ENCODE data around the gene RTN4RL1.

Gene RTN4RL1

DNA sequence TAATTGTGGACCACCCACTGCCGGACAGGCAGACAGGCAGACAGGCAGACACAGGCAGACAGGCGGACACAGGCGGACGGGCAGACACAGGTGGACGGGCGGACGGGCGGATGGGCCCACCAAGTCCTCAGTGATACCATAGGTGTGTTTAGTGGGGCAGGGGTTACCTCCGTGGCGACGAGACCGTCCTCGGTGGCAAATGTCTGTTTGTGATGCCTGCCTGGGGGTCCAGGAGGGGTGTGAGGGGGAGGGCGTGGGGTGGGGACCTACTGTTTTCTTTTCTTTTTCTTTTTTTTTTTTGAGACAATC, 76.7 kb downstream of the RTN4RL1 start:
- DNase-seq (ENCODE audit: low read depth) = no peak

DNA sequence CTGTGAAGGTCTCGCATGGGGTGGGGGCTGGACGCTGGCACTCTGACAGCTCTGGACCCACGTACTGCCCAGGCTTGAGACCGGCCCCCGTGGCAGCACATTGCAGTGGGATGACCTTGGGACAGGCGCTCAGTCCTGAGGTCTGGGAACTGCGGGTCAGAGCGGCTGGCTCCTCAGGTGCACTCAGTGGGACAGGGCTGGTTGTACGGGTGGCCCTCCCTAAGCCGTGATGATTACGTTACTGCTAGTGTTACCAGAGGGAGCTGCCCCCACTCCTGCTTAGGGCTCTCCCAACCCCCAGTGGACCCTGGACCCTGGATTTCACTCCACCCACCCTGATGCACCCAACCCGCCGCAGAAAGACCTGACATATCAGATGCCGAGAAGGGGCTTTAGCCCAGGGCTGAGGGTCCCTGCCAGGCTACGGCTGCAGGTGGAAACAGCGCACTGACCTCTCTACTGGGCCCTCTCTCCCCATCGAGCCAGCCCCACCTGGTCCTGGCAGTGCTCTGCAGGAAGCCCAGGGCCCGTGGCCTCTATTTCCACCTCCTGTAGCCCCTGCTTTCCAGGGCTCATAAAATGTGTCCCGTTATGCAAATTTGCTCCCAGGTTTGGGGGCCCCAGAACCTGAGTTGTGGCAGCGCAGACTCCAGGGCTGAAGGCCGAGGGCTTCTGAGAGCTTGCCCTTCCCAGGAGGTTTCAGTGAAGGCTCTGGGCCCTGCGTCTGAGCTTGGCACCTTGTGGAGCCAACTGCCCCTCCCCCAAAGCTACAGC, 77.2 kb downstream of the RTN4RL1 start:
- no peak for DNase-seq (ENCODE audit: low read depth)

DNA sequence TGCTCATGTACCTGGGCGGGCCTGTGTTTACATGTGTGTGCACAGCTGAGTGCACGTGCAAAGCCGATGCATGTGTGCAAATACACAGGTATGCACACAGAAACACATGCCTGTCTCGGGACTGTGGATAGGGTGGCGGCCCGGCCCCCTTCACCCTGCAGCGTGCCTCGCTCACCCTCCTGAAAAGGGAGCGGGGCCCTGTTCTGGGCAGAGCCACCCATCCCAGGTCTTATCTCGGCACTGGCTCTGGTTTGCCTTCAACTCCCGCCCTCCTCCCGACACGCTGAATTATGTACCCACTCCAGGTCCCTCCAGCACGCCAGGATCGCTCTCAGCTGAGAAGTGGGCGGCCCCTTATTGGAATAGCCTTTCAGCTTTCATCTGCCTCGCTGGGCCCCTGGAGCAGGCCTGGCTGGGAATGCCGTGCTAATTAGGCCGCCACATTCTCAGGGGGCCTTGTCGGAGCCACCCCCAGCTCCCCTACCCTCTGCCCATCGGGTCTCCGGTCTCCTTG, 77.8 kb downstream of the RTN4RL1 start:
- DNase-seq (ENCODE audit: low read depth) = no peak

DNA sequence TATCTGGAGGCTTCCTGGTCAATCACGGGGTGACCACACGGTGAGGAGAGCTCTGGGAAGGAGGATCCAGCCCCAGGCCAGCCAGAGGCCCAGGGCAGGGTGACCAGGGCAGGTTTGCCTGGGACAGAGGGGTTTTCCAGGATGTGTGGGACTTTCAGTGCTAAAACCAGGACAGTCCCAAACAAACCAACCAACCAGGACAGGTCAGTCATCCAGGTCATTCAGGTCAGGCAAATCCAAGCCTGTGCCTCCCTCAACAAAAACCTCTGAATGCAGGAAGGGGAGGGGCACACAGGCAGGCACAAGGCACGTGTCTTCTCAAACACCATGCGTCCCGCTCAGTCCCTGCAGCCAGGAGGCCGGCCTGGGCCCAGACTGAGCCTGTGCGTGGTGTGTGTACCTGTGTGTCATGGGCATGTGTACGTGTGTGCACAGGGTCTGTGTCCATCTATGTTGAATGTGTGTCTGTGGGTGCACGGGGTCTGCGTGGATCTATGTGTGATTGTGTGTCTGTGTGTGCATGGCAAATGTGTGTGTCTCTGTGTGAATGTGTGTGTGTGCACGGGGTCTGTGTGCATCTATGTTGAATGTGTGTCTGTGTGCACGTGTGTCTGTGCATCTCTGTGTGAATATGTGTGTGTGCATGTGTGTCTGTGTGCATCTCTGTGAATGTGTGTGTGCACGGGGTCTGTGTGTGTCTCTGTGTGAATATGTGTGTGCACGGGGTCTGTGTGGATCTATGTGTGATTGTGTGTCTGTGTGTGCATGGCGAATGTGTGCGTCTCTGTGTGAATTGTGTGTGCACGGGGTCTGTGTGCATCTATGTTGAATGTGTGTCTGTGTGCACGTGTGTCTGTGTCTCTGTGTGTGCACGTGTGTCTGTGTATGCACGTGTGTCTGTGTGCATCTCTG, 78.9 kb downstream of the RTN4RL1 start:
- no peak for DNase-seq (ENCODE audit: low read depth)

DNA sequence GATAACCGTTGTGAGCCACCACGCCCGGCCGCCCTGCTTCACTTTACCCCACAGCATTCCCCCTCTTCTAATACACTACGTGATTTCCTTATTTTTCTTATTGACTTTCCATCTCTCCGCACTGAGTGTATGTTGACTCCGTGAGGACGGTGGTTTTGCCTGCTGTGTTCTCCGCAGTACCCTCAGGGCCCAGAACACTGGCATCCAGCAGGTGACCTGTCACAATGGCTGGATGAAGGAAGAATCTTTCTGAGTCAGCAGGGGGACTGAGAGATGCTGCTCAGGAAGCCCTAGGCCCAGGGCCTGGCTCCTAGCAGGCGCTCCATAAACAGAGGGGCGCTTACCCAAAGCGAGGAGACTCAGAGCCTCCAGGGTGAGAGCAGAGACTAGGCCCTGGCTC, 79.5 kb downstream of the RTN4RL1 start:
- no peak for DNase-seq (ENCODE audit: low read depth)

DNA sequence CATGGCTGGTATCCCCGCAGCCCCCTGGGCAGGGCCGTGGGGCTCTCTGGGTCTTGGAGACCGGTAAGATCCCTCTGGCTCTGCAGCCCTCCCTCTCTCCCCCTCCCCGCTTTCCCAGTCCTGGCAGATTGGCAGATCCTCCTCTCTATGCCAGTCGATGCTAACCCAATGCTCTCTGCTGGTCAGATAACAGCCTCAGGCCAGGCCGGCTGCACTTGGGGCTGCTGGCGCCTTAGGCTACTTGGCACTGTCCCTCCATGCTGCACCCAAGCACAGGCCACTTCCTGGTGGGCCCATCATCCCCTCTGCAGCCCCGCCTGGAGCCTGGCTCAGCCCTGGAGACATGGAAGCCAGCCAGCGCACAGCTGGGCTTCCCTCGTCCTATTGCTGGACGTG, 81.7 kb downstream of the RTN4RL1 start:
- DNase-seq (ENCODE audit: low read depth) = no peak

DNA sequence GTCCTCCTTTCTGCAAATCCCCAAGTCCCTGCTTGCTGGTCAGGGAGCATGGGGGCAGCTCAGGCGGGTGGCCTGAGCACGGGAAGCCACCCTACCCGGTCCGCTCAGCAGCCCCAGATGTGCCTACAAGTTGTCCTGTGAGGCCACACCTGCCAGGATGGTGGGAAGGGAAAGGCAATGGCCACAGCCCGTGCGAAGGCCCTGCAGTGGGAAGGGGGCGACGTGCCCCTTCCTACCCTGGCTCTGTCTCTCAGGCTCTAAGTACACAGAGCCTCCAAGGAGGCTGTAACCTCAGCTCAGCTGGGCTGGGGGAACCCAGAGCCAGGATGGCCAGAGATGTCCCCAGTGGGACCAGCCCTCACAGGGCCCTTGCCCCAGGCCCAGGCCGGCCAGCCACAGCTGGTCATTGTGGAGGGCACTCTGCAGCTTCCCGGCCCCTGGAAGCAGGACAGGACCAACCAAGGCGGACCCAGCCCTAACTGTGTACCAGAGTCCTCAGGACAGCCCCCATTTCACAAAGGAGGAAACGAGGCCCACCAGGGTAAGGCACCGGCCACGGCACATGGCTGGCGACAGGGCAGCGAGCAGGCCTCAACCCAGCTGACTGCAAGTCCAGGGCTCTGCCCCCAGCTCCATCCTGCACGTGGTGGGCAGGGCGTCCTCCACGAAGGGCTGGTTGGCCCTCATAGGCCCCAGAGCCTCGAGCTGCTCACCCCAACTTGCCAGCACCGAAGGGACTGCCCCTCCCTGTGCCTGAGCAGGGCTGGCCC, 82.3 kb downstream of the RTN4RL1 start:
- DNase-seq (ENCODE audit: low read depth) = no peak

DNA sequence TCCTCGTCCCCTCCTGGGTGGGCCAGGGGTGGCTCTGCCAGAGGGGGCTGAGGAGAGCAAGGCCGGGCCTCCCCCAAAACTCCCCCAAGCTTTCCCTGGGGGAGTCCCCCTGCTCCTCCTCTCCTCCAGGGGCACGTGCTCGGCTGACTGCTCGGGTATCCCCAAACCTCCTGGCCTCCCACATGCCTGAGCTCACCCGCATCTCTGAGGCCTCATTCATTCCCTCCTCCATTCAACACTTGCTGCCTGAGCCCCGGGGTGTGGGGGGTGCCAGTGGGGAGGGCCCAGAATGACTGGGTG, 83.1 kb downstream of the RTN4RL1 start:
- DNase-seq (ENCODE audit: low read depth) = no peak

DNA sequence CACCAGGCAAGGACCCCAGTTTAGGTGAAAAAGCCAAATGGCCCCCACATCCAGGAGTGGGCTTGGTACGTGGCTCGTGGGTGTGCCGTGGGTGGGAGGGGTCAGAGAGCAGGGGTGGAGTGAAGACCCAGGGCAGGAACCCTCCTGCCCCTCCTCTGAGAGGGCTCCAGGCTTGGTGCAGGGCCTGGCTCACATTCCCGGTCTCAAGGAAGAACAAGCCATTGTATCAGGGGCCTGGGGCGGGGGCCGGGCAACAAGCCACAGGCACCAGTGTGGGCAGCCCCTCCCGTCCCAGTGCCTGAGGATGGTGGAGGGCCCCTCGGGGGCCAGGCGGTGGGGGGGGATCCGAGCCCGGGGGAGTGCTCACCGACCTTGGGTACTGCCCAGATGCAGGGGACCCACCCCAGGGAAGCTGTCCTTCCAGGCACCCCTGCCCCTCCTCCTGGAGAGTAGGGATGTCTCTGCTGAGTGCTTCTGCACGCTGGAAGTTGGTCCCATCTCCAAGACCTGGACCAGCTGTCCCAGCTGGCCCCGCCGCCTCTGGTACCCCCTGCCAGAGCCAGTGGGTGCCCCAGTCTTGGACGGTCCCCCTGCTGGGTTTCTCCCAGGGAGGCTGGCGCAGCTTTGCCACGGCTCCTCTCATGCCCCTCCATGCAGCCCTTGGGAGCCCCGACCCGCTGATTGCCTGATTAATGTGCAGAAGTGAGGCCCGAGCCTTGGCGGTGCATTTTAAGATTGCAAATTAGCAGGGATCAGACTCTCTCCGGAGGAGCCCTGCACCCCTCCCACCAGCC, 83.7 kb downstream of the RTN4RL1 start:
- no peak for DNase-seq (ENCODE audit: low read depth)

DNA sequence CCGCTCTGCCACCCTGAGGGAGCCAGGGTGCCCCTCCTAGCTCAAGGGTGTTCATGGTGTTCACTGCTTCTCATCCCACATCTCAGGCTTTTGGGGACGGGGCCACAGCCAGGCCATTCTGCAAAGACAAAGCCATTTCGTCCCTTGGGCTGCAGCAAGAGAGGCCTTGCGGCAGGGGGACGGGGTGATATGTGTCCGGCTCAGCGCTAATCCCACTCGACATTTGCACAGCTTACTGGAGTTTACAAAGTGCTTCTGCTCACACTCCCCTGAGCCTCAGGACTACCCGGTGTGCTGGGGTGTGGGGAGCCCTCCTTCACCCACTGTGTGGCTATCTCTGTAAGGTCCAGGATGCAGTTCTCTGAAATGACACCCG, 84.3 kb downstream of the RTN4RL1 start:
- DNase-seq (ENCODE audit: low read depth) = no peak

DNA sequence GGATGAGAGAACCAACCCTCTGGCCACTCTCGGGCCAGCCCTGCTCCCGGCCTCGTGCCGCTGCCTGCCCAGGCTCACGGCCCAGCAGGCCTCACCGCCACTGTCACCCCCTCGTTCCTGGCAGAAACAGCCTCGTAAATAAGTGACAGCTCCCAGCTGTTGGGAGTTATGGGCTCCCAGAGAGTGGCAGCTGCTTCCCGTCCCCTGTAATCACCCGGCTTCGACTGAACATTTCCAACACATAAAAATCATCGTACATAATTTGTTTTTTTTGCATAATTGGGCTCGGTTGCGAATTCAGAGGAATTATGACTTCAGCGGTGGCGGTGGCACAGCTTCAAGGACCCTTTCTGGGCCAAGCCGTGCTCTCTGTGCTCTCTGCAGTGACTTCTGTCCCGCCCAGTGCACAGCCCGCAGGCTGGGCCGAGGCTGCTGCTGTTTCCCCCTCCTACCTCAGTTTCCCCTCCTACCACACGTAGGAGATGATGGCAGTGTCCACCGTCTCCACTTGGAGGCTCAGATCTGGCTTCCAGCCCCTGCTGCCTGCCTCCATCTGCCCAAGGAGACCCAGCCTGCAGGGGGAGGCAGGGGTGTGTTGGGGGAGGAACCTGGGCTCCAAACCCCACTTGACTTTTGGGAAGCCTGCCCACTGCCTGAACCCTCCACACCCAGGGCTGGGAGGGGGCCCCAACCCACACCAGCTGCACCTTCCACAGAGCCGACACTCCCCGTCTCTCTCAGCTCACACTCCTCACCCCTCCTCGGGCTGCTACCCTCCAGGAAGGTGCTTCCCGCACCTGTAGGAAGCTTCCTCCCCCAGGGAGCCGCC, 84.9 kb downstream of the RTN4RL1 start:
- no peak for DNase-seq (ENCODE audit: low read depth)

DNA sequence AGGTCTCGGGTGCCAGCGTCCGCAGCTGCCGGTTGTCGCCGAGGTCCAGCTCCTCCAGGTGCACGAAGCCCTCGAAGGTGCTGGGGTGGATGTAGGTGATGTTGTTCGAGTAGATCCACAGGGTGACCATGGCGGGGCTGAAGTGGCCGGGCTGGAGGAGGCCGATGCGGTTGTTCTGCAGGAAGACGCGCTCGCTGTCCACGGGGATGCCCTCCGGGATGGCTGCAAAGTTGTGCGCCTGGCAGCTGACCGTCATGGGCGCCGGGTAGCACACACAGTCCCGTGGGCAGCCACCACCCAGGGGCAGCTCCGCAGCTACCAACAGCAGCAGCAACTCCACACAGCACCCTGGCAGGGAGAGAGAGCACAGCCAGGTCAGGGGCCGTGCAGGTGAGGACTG, 87.7 kb downstream of the RTN4RL1 start:
- no peak for DNase-seq (ENCODE audit: low read depth)

DNA sequence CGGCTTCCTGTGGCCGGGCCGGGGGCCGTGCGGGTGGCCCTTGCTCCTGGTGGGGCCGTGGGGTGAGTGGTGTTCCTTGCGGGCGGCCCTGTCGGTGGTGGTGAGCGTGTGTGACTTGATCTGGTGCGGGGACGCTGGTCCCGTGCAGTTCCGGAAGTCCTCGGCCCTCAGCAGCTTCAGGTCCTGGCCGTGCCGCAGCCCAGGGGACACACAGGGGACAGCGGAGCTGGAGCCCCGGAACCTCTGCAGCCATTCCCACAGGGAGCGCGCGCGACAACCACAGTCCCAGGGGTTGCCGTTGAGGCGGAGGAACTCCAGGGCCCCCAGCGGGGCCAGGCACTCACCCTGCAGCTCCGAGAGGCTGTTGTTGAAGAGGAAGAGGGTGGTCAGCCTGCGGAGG, 88.4 kb downstream of the RTN4RL1 start:
- no peak for DNase-seq (ENCODE audit: low read depth)

DNA sequence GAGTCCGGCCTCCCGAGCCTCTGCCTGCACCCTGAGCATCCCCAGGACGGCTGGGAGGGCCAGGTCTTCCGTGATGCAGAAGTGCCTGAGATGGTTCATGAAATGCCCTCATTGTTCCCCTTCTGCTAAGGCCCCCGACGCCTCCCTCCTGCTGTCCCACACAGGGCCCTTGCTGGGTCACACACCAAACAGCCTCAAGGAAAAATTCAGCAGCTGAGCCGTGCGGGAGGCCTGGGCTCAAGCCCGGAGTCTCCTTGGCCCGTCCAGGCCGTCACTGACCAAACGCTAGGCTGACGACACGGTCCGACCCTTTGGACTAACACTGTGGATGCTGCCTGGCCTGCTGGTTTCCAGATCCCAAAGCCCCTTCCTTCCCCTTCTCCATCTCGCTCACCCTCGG, 90.2 kb downstream of the RTN4RL1 start:
- DNase-seq (ENCODE audit: low read depth) = no peak

DNA sequence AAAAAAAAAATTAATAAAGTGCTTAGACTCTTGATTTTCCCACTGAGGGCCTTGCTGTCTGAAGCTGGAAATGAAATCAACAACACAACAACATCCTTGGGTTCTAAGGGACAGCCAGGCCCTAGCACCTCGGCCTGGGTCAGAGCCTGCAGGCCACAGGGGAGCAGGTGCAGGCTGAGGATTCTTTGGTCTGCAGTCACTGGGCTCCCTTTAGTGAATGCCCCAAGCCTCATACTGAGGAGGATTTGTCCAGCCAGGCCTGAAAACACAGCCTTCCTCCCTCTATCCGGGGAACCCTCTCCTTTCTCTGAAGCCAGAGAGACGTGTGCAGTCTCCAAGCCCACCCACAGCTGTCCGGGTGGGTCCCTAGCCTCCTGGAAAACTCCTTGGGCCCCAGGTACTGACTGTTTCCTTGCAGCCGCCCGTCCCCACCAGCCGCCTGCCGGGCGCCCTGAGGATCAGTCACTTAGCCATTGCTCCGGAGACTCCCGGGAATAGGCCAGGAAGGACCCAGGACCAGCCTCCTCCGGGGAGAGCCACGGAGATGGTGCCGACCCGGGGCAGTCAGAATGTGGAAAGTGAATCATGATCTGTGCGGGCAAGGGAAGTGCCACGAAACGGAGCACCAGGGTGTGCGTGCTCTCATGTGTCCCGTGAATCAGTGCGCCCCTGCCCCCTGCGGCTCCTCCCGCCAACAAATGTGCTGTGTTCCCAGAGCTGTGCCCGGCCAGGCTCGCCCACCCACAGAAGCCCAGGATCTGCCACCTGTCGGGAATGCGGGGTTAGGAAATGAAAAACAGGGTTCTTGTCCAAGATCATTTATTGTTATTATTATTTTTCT, 91.0 kb downstream of the RTN4RL1 start:
- no peak for DNase-seq (ENCODE audit: low read depth)

DNA sequence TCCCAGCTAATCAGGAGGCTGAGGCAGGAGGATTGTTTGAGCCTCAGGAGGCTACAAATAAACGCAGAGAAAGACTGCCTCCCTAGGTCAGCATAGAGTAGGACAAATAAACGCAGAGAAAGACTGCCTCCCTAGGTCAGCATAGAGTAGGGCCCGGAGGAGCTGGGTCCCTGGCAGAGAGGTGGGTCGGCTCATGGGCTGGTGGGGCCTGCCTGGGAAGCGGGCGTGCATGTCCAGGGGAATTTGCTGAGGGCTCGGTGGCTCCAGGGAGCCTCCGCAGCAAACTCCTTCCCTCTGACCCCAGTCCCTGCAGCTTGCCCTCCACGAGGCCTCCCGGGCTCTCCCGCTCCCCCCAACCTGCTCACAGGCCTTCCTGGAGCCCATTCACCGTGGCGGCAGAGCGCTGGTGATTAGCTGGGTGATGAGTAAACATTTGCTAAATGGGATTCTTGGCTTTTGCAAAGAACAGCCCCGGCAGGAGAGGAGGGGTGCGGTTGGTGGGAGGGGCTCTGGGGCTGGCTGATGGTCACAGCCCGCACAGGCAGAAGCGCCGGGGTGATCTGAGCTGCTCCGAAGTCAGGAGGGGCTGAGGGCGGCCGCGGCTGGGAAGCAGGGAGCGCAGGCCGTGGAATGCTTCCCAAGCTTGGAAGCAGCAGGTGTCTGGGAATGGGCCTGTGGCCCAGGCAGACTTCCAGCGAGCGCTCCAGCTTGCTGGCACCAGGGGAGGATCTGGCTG, 93.1 kb downstream of the RTN4RL1 start:
- no peak for DNase-seq (ENCODE audit: low read depth)

DNA sequence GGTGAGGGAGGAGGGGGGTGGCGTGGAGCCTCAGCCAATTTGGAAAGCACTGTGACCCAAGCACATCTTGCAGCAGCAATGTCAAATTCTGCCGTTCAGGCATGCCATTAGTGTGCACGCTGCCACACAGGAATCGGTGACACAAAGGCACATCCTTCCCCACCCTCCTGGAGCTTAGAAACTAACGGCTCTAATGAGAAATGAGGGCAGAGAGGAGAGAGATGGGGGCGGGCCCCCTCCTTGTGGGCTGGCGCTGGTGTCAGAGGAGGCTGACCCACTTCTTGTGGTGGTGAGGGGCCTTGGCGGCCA, 94.8 kb downstream of the RTN4RL1 start:
- no peak for DNase-seq (ENCODE audit: low read depth)

DNA sequence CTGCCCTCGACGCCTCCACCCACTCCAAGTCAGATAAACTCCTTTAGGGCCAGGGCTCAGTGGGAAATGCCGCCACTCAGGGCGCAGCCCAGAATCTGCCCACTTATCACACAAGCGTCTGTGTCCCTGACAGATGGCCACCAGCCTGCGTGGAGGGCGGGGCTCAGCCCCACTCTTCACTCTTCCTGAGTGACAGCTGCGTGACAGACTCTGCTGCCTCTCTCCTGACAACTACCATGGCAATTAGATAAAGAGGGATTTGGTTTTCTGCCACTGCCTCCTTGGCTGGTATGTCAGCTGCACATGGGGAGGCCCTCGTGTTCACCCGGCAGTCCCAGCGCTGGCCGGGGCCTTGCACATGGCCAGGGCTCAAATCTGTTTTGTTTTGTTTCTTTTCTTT, 96.2 kb downstream of the RTN4RL1 start:
- no peak for DNase-seq (ENCODE audit: low read depth)

DNA sequence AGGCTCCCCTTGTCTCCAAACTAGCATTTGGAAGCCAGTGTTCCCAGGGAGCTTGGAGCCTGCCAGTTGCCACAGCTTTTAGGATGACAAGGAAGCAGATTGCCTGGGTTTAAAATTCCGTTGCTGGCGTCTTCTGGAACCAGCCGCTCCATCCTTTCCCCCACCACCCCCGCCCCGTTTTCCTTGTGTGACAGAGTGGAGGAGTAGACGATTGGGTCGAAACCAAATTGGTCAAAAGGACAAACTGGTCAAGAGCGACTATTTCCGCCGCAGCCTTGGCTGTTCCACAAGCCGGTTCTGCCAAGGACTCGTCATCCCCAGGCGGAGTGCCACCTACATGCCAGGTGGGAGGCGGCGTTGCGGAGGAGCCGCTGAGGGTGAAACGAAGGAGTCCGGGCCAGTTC, 104.2 kb downstream of the RTN4RL1 start:
- no peak for DNase-seq (ENCODE audit: low read depth)

DNA sequence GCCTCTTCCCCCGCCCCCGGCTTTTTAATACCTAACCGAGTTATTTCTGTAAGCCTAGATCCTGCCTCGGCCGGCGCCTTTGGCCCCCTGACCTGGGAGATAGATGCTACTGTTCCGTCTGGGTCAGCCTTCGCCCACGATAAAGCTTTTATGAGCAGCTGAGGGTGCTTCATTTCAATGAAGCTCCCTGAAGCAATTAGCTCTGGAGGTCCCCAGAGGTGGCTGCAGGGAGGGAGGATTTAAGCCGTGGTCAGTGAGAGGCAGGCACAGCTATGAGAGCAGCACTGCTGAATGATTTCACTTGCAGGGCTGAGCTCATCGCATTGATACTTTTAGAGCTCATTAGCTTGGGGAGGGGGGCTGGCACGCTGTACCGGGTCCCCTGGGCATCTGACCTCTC, 105.9 kb downstream of the RTN4RL1 start:
- no peak for DNase-seq (ENCODE audit: low read depth)

Data from activated T-cell treated with anti-CD3 and anti-CD28 coated beads for 48 hours (primary cell).